ENCODE data around the gene WIPF2.

The WIPF2 gene

GRCh38 chr17:40329839-40330794 lies 111.0 kb downstream of the WIPF2 start:
- no peak overlapping the region for H3K27ac ChIP-seq
- in situ Hi-C loops (cut with HindIII; ENCODE audit: low pct_ligation_motif_present, low sequenced_read_pairs), result no loop called here

GRCh38 chr17:40330850-40331470 lies 111.9 kb downstream of the WIPF2 start:
- in situ Hi-C loops (cut with HindIII; ENCODE audit: low pct_ligation_motif_present, low sequenced_read_pairs), result no loop called here
- Histone ChIP-seq H3K36me3 (replicated peaks) (peaks cover 3% of the 10 kb centered on the region), H3K27ac (no peak overlapping the region)

More at GRCh38 chr17:40329839-40330794, 111.0 kb downstream of the WIPF2 start:
- H3K27me3 ChIP-seq (replicated peaks), result no peaks in the 10 kb centered on the region
- TF ChIP-seq, protein P1, sequence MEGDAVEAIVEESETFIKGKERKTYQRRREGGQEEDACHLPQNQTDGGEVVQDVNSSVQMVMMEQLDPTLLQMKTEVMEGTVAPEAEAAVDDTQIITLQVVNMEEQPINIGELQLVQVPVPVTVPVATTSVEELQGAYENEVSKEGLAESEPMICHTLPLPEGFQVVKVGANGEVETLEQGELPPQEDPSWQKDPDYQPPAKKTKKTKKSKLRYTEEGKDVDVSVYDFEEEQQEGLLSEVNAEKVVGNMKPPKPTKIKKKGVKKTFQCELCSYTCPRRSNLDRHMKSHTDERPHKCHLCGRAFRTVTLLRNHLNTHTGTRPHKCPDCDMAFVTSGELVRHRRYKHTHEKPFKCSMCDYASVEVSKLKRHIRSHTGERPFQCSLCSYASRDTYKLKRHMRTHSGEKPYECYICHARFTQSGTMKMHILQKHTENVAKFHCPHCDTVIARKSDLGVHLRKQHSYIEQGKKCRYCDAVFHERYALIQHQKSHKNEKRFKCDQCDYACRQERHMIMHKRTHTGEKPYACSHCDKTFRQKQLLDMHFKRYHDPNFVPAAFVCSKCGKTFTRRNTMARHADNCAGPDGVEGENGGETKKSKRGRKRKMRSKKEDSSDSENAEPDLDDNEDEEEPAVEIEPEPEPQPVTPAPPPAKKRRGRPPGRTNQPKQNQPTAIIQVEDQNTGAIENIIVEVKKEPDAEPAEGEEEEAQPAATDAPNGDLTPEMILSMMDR (IDR thresholded peaks at IDR 0.05; ENCODE audit: low read depth, low read length, missing control alignments), result no peak
- no peak overlapping the region for H3K4me3 ChIP-seq (ENCODE audit: low read depth, low read length)
- H3K36me3 ChIP-seq (replicated peaks), result peaks cover 3% of the 10 kb centered on the region
- DNase-seq, result no peak

GRCh38 chr17:40331743-40332641 lies 112.9 kb downstream of the WIPF2 start:
- in situ Hi-C loops (cut with HindIII; ENCODE audit: low pct_ligation_motif_present, low sequenced_read_pairs), result no loop called here
- DNase-seq, result no peak
- peaks cover 3% of the 10 kb centered on the region for H3K36me3 ChIP-seq (replicated peaks)
- no peak overlapping the region for H3K4me3 ChIP-seq (ENCODE audit: low read depth, low read length)
- no peaks in the 10 kb centered on the region for H3K27me3 ChIP-seq (replicated peaks)
- H3K27ac ChIP-seq, result no peak overlapping the region
- TF ChIP-seq, protein P1 (IDR thresholded peaks at IDR 0.05; ENCODE audit: low read depth, low read length, missing control alignments), result no peak

More at GRCh38 chr17:40330850-40331470, 111.9 kb downstream of the WIPF2 start:
- TF ChIP-seq, protein P1 (IDR thresholded peaks at IDR 0.05; ENCODE audit: low read depth, low read length, missing control alignments), result no peak
- Histone ChIP-seq H3K27me3 (replicated peaks) (no peaks in the 10 kb centered on the region), H3K4me3 (ENCODE audit: low read depth, low read length) (no peak overlapping the region)
- no peak for DNase-seq
